ENCODE data around the gene SLFN12L.

SLFN12L gene

GRCh38 chr17:35557353-35557752, 19.9 kb upstream of the SLFN12L start:
- H3K4me3 Mint-ChIP-seq: no peak overlapping the region
- peaks cover 13% of the 10 kb centered on the region for H3K27me3 Mint-ChIP-seq
- no peaks in the 10 kb centered on the region for H3K36me3 Mint-ChIP-seq (ENCODE audit: low read depth)

GRCh38 chr17:35555691-35556090, 18.2 kb upstream of the SLFN12L start:
- Mint-ChIP-seq H3K9me3 (no peaks in the 10 kb centered on the region), H3K27me3 (peaks cover 22% of the 10 kb centered on the region), H3K36me3 (ENCODE audit: low read depth) (no peaks in the 10 kb centered on the region), H3K27ac (no peak overlapping the region), H3K4me3 (no peak overlapping the region), H3K4me1 (ENCODE audit: low read depth) (peaks cover 24% of the 10 kb centered on the region)
- intact Hi-C loops (cut with micrococcal nuclease): no loop called here

More at GRCh38 chr17:35557353-35557752, 19.9 kb upstream of the SLFN12L start:
- Mint-ChIP-seq H3K4me1 (ENCODE audit: low read depth) (peaks cover 28% of the 10 kb centered on the region), H3K27ac (peak overlapping the region; percentile 20), H3K9me3 (no peaks in the 10 kb centered on the region)
- intact Hi-C loops (cut with micrococcal nuclease): no loop called here

- Mint-ChIP-seq H3K9me3 (no peaks in the 10 kb centered on the region), H3K4me1 (ENCODE audit: low read depth) (peaks cover 22% of the 10 kb centered on the region), H3K36me3 (ENCODE audit: low read depth) (no peaks in the 10 kb centered on the region), H3K4me3 (no peak overlapping the region), H3K27ac (no peak overlapping the region), H3K27me3 (peaks cover 27% of the 10 kb centered on the region)
- intact Hi-C loops (cut with micrococcal nuclease): no loop called here
Measured at GRCh38 chr17:35554668-35555067, 17.2 kb upstream of the SLFN12L start.

GRCh38 chr17:35553310-35553709, 15.8 kb upstream of the SLFN12L start:
- peaks cover 21% of the 10 kb centered on the region for H3K4me1 Mint-ChIP-seq (ENCODE audit: low read depth)
- no peaks in the 10 kb centered on the region for H3K36me3 Mint-ChIP-seq (ENCODE audit: low read depth)
- no peak overlapping the region for H3K4me3 Mint-ChIP-seq
- H3K9me3 Mint-ChIP-seq: no peaks in the 10 kb centered on the region
- intact Hi-C loops (cut with micrococcal nuclease): no loop called here
- no peak overlapping the region for H3K27ac Mint-ChIP-seq
- H3K27me3 Mint-ChIP-seq: peaks cover 31% of the 10 kb centered on the region

- Mint-ChIP-seq H3K4me3 (no peak overlapping the region), H3K27ac (no peak overlapping the region), H3K27me3 (peaks cover 30% of the 10 kb centered on the region), H3K4me1 (ENCODE audit: low read depth) (peaks cover 34% of the 10 kb centered on the region), H3K9me3 (no peaks in the 10 kb centered on the region), H3K36me3 (ENCODE audit: low read depth) (no peaks in the 10 kb centered on the region)
- intact Hi-C loops (cut with micrococcal nuclease): no loop called here
Measured at GRCh38 chr17:35548978-35549377, 11.5 kb upstream of the SLFN12L start.

GRCh38 chr17:35548208-35548810, 10.8 kb upstream of the SLFN12L start:
- no peaks in the 10 kb centered on the region for H3K9me3 Mint-ChIP-seq
- H3K27me3 Mint-ChIP-seq: peaks cover 25% of the 10 kb centered on the region
- H3K36me3 Mint-ChIP-seq (ENCODE audit: low read depth): no peaks in the 10 kb centered on the region
- intact Hi-C loops (cut with micrococcal nuclease): no loop called here
- H3K4me3 Mint-ChIP-seq: no peak overlapping the region
- H3K27ac Mint-ChIP-seq: peak overlapping the region; percentile 59
- peaks cover 34% of the 10 kb centered on the region for H3K4me1 Mint-ChIP-seq (ENCODE audit: low read depth)

GRCh38 chr17:35546487-35546886, 9.0 kb upstream of the SLFN12L start:
- intact Hi-C loops (cut with micrococcal nuclease): no loop called here
- no peaks in the 10 kb centered on the region for H3K36me3 Mint-ChIP-seq (ENCODE audit: low read depth)

GRCh38 chr17:35545150-35545549, 7.7 kb upstream of the SLFN12L start:
- Mint-ChIP-seq H3K27ac (no peak overlapping the region), H3K36me3 (ENCODE audit: low read depth) (no peaks in the 10 kb centered on the region), H3K27me3 (peaks cover 10% of the 10 kb centered on the region), H3K9me3 (no peaks in the 10 kb centered on the region), H3K4me1 (ENCODE audit: low read depth) (peaks cover 41% of the 10 kb centered on the region), H3K4me3 (no peak overlapping the region)
- intact Hi-C loops (cut with micrococcal nuclease): no loop called here

More at GRCh38 chr17:35546487-35546886, 9.0 kb upstream of the SLFN12L start:
- Mint-ChIP-seq H3K9me3 (no peaks in the 10 kb centered on the region), H3K4me1 (ENCODE audit: low read depth) (peaks cover 34% of the 10 kb centered on the region), H3K27me3 (peaks cover 13% of the 10 kb centered on the region), H3K27ac (peak overlapping the region; percentile 28), H3K4me3 (no peak overlapping the region)

- H3K27ac Mint-ChIP-seq: no peak overlapping the region
- H3K4me3 Mint-ChIP-seq: no peak overlapping the region
- peaks cover 2% of the 10 kb centered on the region for H3K27me3 Mint-ChIP-seq
- no peaks in the 10 kb centered on the region for H3K9me3 Mint-ChIP-seq
- H3K4me1 Mint-ChIP-seq (ENCODE audit: low read depth): peaks cover 54% of the 10 kb centered on the region
- intact Hi-C loops (cut with micrococcal nuclease): loop anchor here (5.0 kb wide), 1 partner anchor 33 kb away; the partner anchor contains the start of gene PEX12
- no peaks in the 10 kb centered on the region for H3K36me3 Mint-ChIP-seq (ENCODE audit: low read depth)
Measured at GRCh38 chr17:35543856-35544255, 6.4 kb upstream of the SLFN12L start.

- H3K4me1 Mint-ChIP-seq (ENCODE audit: low read depth): peaks cover 53% of the 10 kb centered on the region
- H3K36me3 Mint-ChIP-seq (ENCODE audit: low read depth): no peaks in the 10 kb centered on the region
- intact Hi-C loops (cut with micrococcal nuclease): loop anchor here (5.0 kb wide), 1 partner anchor 34 kb away; the partner anchor contains the start of gene PEX12
- peaks cover 2% of the 10 kb centered on the region for H3K27me3 Mint-ChIP-seq
- no peak overlapping the region for H3K27ac Mint-ChIP-seq
- no peaks in the 10 kb centered on the region for H3K9me3 Mint-ChIP-seq
- no peak overlapping the region for H3K4me3 Mint-ChIP-seq
Measured at GRCh38 chr17:35542990-35543389, 5.5 kb upstream of the SLFN12L start.

GRCh38 chr17:35541434-35541833, 4.0 kb upstream of the SLFN12L start:
- peak overlapping the region; percentile 95 for H3K27ac Mint-ChIP-seq
- H3K9me3 Mint-ChIP-seq: no peaks in the 10 kb centered on the region
- intact Hi-C loops (cut with micrococcal nuclease): loop anchor here (5.0 kb wide), 1 partner anchor 36 kb away; the partner anchor contains the start of gene PEX12
- peaks cover 56% of the 10 kb centered on the region for H3K4me1 Mint-ChIP-seq (ENCODE audit: low read depth)
- no peak overlapping the region for H3K4me3 Mint-ChIP-seq
- no peaks in the 10 kb centered on the region for H3K36me3 Mint-ChIP-seq (ENCODE audit: low read depth)
- H3K27me3 Mint-ChIP-seq: no peaks in the 10 kb centered on the region

GRCh38 chr17:35540589-35541404, 3.3 kb upstream of the SLFN12L start:
- H3K4me1 Mint-ChIP-seq (ENCODE audit: low read depth): peaks cover 50% of the 10 kb centered on the region
- H3K27me3 Mint-ChIP-seq: no peaks in the 10 kb centered on the region
- peak overlapping the region; percentile 95 for H3K27ac Mint-ChIP-seq
- H3K4me3 Mint-ChIP-seq: peak overlapping the region; percentile 72
- intact Hi-C loops (cut with micrococcal nuclease): loop anchor here (5.0 kb wide), 1 partner anchor 37 kb away; the partner anchor contains the start of gene PEX12
- no peaks in the 10 kb centered on the region for H3K9me3 Mint-ChIP-seq
- no peaks in the 10 kb centered on the region for H3K36me3 Mint-ChIP-seq (ENCODE audit: low read depth)

GRCh38 chr17:35539659-35540026, 2.2 kb upstream of the SLFN12L start:
- Mint-ChIP-seq H3K36me3 (ENCODE audit: low read depth) (no peaks in the 10 kb centered on the region), H3K4me1 (ENCODE audit: low read depth) (peaks cover 45% of the 10 kb centered on the region), H3K27me3 (no peaks in the 10 kb centered on the region), H3K4me3 (peak overlapping the region; percentile 6), H3K27ac (peak overlapping the region; percentile 95), H3K9me3 (no peaks in the 10 kb centered on the region)
- intact Hi-C loops (cut with micrococcal nuclease): loop anchor here (5.0 to 10.0 kb wide), 3 partner anchors 38 to 208 kb away; partner anchors contain the start of gene PEX12

GRCh38 chr17:35536664-35537171, 760 bp downstream of the SLFN12L start:
- H3K27me3 Mint-ChIP-seq: peaks cover 2% of the 10 kb centered on the region
- peak overlapping the region; percentile 68 for H3K4me3 Mint-ChIP-seq
- intact Hi-C loops (cut with micrococcal nuclease): loop anchor here (1.0 to 10.0 kb wide), 3 partner anchors 192 to 223 kb away; no protein-coding TSS in a partner anchor
- no peaks in the 10 kb centered on the region for H3K9me3 Mint-ChIP-seq
- H3K36me3 Mint-ChIP-seq (ENCODE audit: low read depth): no peaks in the 10 kb centered on the region
- H3K27ac Mint-ChIP-seq: peak overlapping the region; percentile 90
- peaks cover 57% of the 10 kb centered on the region for H3K4me1 Mint-ChIP-seq (ENCODE audit: low read depth)

All from dendritic cell treated with granulocyte-macrophage colony-stimulating factor and Interleukin-4, amounts not matched to agents 40 ng/mL and 50 ng/mL, for 4 days (primary cell).